GM04504 (cell line): ENCODE results near the gene SOX21.
"Not testable (repeated sequence)": the region's sequence is repeated elsewhere in the genome, so short reads cannot be mapped to it uniquely, and the experiment has no call there.

Experiments used
- DNase-seq: peaks from one replicate; pipeline ENCODE4 v3.0.0-alpha.2; 2012; ENCODE audit warnings: low read depth

SOX21 gene

DNA sequence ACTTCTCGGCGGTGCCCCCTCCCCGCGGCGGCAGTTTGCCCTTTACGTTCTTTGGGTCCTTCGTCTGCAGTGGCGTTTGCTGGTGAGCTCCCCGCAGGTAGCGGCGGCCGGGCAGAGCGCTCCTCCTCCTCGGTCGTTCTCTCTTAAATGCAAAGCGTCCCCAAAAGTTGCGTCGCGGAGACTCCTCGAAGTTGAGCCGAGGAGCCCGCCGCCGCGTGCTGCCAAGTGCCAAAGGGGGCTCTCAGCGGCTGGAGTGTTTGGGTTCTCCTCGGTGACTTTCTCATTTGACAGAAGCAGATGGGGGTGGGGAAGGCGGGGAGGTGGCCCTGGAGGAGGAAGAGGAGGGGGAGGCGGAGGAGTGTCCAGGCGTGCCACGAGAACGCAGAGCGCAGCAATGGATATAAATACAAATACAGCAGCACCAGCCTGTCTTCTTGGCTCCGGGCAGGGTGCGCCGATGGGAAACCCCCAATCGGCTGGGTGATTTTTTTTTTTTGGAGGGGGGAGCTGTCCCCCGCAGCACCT is at the start of gene SOX21:
SOX21 (minus strand) TSS at position 259 of the 525 bp plus-strand sequence. CDS start 496 bp downstream, outside the sequence.
- no peak for DNase-seq

DNA sequence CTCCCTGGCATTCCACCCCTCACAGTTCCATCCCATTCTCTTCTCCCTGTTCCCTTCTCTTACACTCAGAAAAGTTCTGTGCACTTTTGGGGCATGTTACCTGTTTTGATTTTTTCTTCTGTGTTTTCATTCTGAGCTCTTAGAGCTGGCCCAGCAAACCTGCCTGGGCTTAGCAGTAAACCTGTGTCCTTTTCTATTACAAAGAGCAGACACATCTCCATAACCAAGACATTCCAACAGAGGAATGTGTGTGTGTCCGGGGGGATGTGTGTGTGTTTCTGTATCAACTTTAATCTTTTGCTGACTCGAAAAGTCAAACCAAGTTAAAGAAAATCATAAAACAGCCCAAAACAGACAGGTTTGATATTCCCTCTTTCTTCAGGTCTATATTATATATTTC is 49.1 kb upstream of the SOX21 start:
- no peak for DNase-seq

DNA sequence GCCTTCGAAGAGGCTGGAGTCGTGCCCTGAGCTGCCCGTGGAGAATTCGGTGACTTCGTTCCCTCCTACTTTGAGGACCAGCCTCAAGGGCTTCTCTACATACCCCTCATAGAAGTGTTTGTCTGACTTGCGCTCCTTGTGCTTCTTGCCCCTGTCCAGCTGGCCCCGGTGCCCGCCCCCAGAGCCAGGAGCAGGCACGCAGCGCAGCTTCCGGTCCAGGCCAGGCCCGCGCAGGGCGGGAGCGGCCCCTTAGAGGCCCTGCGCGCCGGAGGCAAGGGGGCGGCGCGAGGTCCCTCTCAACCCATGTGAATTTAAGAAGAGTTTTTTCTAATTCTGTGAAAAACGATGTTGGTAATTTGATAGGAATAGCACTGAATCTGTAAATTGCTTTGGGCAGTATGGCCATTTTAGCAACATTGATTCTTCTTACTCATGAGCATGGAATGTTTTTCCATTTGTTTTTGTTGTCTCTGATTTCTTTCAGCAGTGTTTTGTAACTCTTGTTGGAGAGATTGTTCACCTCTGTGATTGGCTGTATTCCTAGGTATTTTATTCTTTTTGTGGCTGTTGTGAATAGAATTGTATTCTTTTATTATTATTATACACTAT is 46.9 kb upstream of the SOX21 start:
- no peak for DNase-seq

DNA sequence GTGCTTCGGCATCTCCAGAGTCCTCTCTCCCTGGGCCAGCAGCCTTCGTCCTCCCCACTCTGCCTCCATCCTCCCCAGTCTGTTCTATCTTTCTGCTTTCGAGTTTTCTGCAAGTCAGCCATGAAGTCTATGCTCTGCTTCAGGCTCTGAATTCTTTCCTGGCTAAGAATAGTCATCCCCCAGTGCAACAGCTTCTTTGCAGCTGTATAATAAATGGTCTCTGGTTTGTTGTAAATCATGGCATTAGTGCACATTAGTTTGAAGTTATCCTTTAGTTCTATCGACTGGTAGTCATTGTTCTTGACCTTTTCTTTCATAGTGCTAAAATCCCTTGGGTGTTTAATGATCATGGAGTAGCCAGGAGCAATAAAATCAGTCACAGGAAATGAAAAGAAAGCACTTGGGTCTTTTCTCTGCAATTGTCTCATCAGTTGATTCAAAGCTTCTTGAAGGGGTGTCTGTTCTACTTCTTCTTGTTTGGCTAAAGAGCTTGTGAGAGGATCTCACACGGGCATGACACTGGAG is 46.2 kb upstream of the SOX21 start:
- no peak for DNase-seq

DNA sequence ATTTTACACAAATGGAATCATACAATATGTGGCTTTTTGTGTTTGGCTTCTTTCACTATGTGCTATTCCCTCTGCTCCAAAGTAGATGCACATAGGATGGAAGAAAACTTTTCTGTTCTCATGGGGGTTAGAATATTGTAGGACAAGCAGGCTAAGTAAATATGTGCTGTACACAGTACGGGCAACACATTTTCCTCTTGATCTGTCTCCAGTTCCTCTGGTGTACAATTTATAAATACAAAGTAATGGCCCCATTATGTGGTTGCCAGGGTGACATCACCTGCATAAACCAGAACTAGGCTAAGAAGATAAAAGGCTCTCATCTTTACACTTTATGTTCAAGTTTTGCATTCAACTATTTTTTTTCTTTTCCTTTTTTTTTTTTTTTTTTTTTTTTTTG is 41.0 kb upstream of the SOX21 start:
- DNase-seq, result no peak

DNA sequence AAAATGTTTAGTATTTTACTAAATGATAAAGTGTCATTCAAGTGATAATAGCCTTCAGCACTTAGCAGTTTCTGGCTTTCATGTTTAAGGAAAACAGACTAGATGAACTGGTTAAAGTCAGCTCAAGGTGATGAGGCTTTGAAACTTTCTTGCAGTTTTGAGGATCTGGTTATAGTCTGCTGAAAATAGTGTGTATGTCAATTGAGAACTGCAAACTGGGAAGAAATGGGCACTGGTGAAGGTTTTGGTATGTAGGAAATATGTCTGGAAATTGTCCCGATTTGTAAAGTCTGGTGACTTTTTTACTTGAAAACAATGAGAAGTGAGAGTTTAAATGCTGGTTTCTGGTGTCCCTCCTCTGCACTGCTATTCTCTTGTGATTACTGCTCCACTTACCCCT is 36.8 kb upstream of the SOX21 start:
- DNase-seq, result no peak

DNA sequence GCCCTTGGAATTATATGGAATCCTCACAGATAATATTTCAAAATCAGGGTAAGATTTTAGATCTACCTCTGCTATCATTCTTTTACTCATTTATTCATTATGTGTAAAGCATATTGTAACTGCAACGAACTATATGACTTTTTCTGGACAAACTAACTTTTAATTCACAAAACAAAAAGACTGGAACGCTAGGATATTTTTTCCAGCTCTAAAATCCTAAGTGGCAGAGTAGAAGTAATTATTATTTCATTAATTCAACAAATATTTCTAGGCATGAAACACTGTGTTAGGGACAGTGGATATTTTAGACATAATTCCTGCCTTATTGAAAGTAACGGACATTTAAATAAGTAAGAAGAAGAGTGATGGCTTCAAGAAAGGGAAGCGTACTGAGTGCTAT is 26.9 kb upstream of the SOX21 start:
- DNase-seq, result no peak

DNA sequence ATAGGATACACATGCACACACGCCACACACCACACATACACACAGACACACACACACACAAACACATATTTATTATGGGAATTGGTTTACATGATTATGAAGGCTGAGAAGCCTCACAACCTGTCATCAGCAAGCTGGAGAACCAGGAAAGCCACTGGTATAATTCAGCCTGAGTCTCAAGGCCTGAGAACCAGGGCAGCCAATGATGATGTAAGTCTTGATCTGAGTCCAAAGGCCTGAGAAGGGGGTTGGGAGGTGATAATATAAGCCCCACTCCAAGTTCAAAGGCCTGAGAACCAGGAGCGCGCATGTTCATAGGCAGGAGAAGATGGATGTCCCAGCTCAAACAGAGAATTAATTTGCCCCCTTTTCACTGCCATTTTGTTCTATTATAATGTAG is 18.7 kb upstream of the SOX21 start:
- DNase-seq, result no peak

DNA sequence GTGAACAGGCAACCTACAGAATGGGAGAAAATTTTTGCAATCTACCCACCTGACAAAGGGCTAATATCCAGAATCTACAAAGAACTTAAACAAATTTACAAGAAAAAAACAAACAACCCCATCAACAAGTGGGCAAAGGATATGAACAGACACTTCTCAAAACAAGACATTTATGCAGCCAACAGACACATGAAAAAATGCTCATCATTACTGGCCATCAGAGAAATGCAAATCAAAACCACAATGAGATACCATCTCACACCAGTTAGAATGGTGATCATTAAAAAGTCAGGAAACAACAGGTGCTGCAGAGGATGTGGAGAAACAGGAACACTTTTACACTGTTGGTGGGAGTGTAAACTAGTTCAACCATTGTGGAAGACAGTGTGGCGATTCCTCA is 17.6 kb upstream of the SOX21 start:
- DNase-seq, result not testable (repeated sequence)

DNA sequence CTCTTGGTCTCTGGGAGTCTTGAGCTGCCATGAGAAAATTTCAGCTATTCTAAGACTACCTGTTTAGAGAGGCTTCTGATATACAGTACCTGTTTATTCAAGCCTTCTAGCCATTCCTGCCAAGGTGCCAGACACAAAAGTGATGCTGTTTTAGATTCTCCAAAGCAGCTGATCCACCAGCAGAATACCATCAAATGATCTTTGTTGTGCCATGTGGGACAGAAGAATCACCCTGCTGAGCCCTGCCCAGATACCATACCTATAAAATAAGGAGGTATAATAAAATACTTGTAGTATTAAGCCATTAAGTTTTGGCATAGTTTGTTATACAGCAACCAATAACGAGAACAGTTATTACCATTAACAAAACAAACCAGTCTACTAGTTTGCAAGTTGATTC is 14.1 kb upstream of the SOX21 start:
- no peak for DNase-seq

GRCh38 chr13:94722609-94723345 is 10.4 kb upstream of the SOX21 start:
- no peak for DNase-seq

- DNase-seq, result not testable (repeated sequence)
Measured at GRCh38 chr13:94718697-94719096, 6.4 kb upstream of the SOX21 start.

DNA sequence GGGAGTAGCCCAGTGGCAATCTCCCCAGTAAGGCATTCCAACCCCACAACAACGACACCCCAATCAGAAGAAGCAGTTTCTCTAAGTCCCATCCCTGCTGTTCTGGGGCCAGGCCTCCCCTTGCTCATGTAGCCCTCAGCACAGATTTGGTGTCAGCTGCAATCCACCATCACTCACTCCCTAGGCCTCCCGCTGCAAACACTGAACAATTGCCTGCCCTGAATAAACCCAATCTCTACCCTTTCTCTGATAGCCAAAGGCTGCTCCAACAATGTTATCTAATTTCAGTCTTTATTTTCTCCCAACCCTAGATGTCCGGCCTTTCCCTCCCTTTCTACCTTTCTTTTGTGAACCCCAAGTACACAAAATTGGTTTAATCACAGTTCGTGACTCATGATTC is 5.6 kb upstream of the SOX21 start:
- no peak for DNase-seq

- no peak for DNase-seq
Measured at GRCh38 chr13:94716016-94716415, 3.7 kb upstream of the SOX21 start.

GRCh38 chr13:94713561-94714182 is 1.3 kb upstream of the SOX21 start:
- DNase-seq, result no peak

- peak; percentile 26 for DNase-seq
Measured at GRCh38 chr13:94712812-94713560, 641 bp upstream of the SOX21 start.

- no peak for DNase-seq
Measured at GRCh38 chr13:94711561-94712286, 621 bp downstream of the SOX21 start.

DNA sequence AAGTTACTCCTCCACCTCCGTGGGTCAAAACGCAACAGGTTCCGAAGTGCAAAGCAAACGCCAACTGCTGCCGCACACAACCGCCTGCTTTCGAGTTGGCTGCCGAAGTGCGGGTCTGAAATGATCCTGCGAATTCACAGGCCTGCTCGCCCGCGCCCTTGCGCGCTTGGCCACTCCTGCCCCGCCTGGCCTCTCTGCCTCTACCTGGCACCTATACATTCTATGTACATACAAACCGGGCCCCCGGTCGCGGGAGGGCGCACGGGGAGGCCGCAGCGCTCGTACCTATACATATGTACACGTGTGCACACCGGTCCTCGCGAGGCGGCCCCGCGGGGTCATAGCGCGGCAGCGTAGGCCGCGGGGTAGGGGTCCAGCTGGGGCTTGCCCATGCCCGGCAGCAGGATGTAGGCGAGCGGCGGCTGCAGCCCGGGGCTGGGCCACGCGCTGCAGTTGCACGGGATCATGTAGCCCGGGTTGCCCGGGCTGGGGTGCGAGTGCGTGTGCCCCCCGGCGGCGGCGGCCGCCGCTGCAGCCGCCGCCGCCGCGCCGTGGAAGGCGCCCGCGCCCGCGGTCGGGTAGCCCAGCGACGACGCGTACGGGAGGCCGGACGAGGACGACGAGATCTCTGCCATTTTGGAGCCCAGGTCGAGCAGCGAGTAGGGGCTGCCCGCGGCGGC is 1.3 kb downstream of the SOX21 start:
- DNase-seq, result no peak

GRCh38 chr13:94710065-94710781 is 2.1 kb downstream of the SOX21 start:
- no peak for DNase-seq
